Endodermal cell (in vitro differentiated cells): ENCODE measurements around the gene HOMER3. TPM values are rescaled to one million over a fixed set of nuclear protein-coding genes. Genes with fewer than 3 reads are reported as not detected.
A peak's percentile ranks its signal among the peaks of the same experiment; 100 is the strongest.

Experiments
- DNase-seq: peaks from one replicate; pipeline ENCODE4 v3.0.0-alpha.2; 2017
- H3K27ac ChIP-seq: 2 replicates; pipeline ENCODE4 v1.5.1; 2013; ENCODE audit warnings: mild to moderate bottlenecking, low read depth, low read length, moderate library complexity
- H3K27me3 ChIP-seq: 2 replicates; pipeline ENCODE4 v1.6.1; 2013; ENCODE audit warnings: mild to moderate bottlenecking, low read length, moderate library complexity; ENCODE audit not compliant: insufficient read depth, control insufficient read depth, poor library complexity, severe bottlenecking
- H3K36me3 ChIP-seq: 2 replicates; pipeline ENCODE4 v1.7.0; 2013; ENCODE audit warnings: mild to moderate bottlenecking, low read length, moderate library complexity; ENCODE audit not compliant: control insufficient read depth, insufficient read depth
- H3K4me1 ChIP-seq: one replicate; pipeline ENCODE4 v1.7.0; 2013; ENCODE audit warnings: low read length; ENCODE audit not compliant: control insufficient read depth, insufficient read depth
- H3K4me3 ChIP-seq: 2 replicates; pipeline ENCODE4 v1.5.1; 2013; ENCODE audit warnings: mild to moderate bottlenecking, low read length, moderate library complexity
- H3K9ac ChIP-seq: 2 replicates; pipeline ENCODE4 v1.6.1; 2013; ENCODE audit warnings: mild to moderate bottlenecking, low read length, moderate library complexity; ENCODE audit not compliant: poor library complexity, severe bottlenecking; ENCODE audit errors: extremely low read depth
- H3K9me3 ChIP-seq: 2 replicates; pipeline ENCODE4 v1.6.1; 2013; ENCODE audit warnings: mild to moderate bottlenecking, low read length, moderate library complexity; ENCODE audit not compliant: control insufficient read depth
- H3K27ac Mint-ChIP-seq: 2 replicates; pipeline ENCODE4 v1.8.0; 2020; ENCODE audit warnings: mixed read lengths
- H3K27me3 Mint-ChIP-seq: 2 replicates; pipeline ENCODE4 v1.8.0; 2021; ENCODE audit warnings: mild to moderate bottlenecking, mixed read lengths; ENCODE audit not compliant: insufficient read depth
- H3K36me3 Mint-ChIP-seq: 2 replicates; pipeline ENCODE4 v1.8.0; 2020; ENCODE audit warnings: low read depth, mixed read lengths
- H3K4me1 Mint-ChIP-seq: 2 replicates; pipeline ENCODE4 v1.8.0; 2020; ENCODE audit warnings: mixed read lengths
- H3K4me3 Mint-ChIP-seq: 2 replicates; pipeline ENCODE4 v1.8.0; 2020; ENCODE audit warnings: mild to moderate bottlenecking, moderate library complexity, mixed read lengths
- H3K9me3 Mint-ChIP-seq: 2 replicates; pipeline ENCODE4 v1.8.0; 2020; ENCODE audit warnings: mild to moderate bottlenecking, mixed read lengths
- WGBS, 2 experiments: methylation state at CpG; one replicate each; pipeline versions ENCODE4 v1.1.5 to v1.1.7; 2013; ENCODE audit warnings: missing lambda C conversion rate in 2 of 2, mixed read lengths in 1 of 2; ENCODE audit not compliant: insufficient coverage in 1 of 2, insufficient read length in 1 of 2; 5-methylcytosine and 5-hydroxymethylcytosine counted together
- total RNA-seq, 2 donors: library from RNA; stranded (reverse); fragmentation: NEBNext Ultra II Directional in 1 of 2; extraction: Animal tissue kit (Norgen Biotek cat#: 25700) in 1 of 2; gene quantifications; 2 replicates in 1 of 2; 3 replicates in 1 of 2; pipeline ENCODE4 v1.2.1, GENCODE V29; 2021
- TF ChIP-seq, protein P1 (sequence below): fragments of 200-600 bp; sonication (generic); conservative IDR thresholded peaks from 2 replicates; pipeline ENCODE4 v1.5.0; 2021; ENCODE audit warnings: antibody characterized with exemption, mild to moderate bottlenecking

The HOMER3 gene
- total RNA-seq, 2 donors from 2014 or later = 21.5 to 31.2 TPM

DNA sequence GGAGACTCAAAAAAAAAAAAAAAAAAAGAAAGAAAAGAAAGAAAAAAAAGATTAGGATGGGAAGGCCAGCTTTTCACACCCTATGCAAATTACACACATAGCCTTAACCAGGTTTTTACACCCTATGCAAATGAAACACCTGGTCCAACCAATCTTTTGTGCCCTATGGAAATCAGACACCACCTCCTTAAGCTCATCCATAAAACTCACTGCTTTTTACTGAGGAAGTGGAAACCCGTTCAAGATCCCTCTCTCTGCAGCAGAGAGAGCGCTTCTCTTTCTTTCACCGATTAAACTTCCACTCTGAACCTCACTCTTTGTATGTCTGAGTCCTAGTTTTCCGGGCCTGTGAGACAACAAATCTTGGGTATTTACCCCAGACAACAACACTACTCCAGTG lies 25.3 kb upstream of the HOMER3 start:
- no peaks in the 10 kb centered on the region for H3K36me3 ChIP-seq
- no peak overlapping the region for H3K4me3 ChIP-seq
- Mint-ChIP-seq H3K36me3 (no peaks in the 10 kb centered on the region), H3K27me3 (peaks cover 19% of the 10 kb centered on the region), H3K27ac (peak overlapping the region; percentile 35), H3K9me3 (peaks cover 3% of the 10 kb centered on the region), H3K4me1 (peaks cover 3% of the 10 kb centered on the region), H3K4me3 (no peak overlapping the region)
- DNase-seq = no peak
- H3K9me3 ChIP-seq = no peaks in the 10 kb centered on the region
- H3K9ac ChIP-seq = no peak overlapping the region
- peaks cover 13% of the 10 kb centered on the region for H3K27me3 ChIP-seq
- 45 to 56% methylated on average over 4 of the region's 4 CpGs for WGBS, 2 experiments
- TF ChIP-seq, protein P1, sequence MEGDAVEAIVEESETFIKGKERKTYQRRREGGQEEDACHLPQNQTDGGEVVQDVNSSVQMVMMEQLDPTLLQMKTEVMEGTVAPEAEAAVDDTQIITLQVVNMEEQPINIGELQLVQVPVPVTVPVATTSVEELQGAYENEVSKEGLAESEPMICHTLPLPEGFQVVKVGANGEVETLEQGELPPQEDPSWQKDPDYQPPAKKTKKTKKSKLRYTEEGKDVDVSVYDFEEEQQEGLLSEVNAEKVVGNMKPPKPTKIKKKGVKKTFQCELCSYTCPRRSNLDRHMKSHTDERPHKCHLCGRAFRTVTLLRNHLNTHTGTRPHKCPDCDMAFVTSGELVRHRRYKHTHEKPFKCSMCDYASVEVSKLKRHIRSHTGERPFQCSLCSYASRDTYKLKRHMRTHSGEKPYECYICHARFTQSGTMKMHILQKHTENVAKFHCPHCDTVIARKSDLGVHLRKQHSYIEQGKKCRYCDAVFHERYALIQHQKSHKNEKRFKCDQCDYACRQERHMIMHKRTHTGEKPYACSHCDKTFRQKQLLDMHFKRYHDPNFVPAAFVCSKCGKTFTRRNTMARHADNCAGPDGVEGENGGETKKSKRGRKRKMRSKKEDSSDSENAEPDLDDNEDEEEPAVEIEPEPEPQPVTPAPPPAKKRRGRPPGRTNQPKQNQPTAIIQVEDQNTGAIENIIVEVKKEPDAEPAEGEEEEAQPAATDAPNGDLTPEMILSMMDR = no peak
- H3K4me1 ChIP-seq = no peaks in the 10 kb centered on the region
- H3K27ac ChIP-seq = no peak overlapping the region

DNA sequence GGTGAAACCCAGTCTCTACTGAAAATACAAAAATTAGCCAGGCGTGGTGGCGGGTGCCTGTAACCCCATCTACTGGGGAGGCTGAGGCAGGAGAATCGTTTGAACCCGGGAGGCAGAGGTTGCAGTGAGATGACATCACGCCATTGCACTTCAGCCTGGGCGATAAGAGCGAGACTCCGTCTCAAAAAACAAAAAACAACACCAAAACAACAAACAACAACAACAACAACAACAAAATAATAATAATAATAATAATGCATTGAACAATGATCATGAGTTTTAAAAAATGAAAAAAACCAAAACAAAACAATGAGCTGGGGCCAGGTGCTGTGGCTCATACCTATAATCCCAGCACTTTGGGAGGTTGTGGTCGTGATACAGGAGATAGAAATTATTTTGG lies 23.1 kb upstream of the HOMER3 start:
- Mint-ChIP-seq H3K4me3 (no peak overlapping the region), H3K27ac (no peak overlapping the region), H3K36me3 (no peaks in the 10 kb centered on the region), H3K9me3 (peaks cover 3% of the 10 kb centered on the region), H3K4me1 (peaks cover 3% of the 10 kb centered on the region), H3K27me3 (peaks cover 29% of the 10 kb centered on the region)
- H3K27ac ChIP-seq = no peak overlapping the region
- H3K27me3 ChIP-seq = peaks cover 13% of the 10 kb centered on the region
- TF ChIP-seq, protein P1 = no peak
- no peak overlapping the region for H3K4me3 ChIP-seq
- no peaks in the 10 kb centered on the region for H3K4me1 ChIP-seq
- no peak for DNase-seq
- 92 to 100% methylated on average over 2 to 7 of the region's 9 CpGs for WGBS, 2 experiments
- H3K9me3 ChIP-seq = no peaks in the 10 kb centered on the region
- no peak overlapping the region for H3K9ac ChIP-seq
- no peaks in the 10 kb centered on the region for H3K36me3 ChIP-seq

DNA sequence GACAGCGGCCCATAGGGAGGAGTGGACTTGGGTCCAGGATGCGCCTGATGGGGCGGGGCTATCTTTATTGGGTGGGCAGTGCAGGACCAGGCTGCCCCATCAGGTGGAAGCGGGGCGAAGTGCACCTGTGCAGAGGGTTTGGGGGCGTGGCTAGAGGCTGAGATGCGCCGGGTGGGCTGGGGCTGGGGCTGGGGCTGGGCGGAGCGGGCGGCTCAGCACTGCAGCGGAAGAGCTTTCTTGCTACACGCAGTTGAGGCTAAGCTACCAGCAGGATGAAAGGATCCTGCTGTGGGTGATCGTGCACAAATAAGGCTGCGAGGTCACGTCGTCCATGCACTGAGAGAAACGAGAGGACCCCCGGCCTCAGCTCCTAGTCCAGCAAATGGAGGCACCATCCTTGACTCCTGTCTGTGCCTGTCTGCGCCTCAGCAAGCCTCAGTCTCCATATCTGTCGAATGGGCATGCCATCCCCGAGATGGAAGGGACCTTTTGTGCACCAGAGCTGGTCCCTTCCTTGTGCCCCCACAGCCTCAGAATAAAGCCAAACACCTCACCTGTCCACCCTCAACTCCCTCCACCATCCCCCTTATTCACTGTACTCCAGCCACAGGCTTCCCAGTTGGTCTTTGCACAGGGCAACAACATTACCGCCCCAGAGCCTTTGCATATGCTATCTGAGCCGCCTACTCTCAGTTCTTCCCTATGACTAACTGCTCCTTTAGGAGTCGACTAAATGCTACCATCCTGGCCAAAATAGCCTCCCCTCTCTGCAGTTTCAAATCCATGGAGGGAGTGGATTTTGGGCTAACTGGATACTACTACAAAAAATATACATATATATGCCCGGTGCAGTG lies 21.0 kb upstream of the HOMER3 start:
- no peaks in the 10 kb centered on the region for H3K36me3 ChIP-seq
- H3K9me3 Mint-ChIP-seq = no peaks in the 10 kb centered on the region
- peak; percentile 97 for DNase-seq
- 31 to 34% methylated on average over 20 to 26 of the region's 26 CpGs for WGBS, 2 experiments
- TF ChIP-seq, protein P1 = peak; percentile 41
- no peak overlapping the region for H3K4me3 ChIP-seq
- H3K27me3 Mint-ChIP-seq = peaks cover 36% of the 10 kb centered on the region
- H3K9me3 ChIP-seq = no peaks in the 10 kb centered on the region
- H3K27ac Mint-ChIP-seq = no peak overlapping the region
- no peak overlapping the region for H3K4me3 Mint-ChIP-seq
- H3K27me3 ChIP-seq = peaks cover 13% of the 10 kb centered on the region
- peaks cover 3% of the 10 kb centered on the region for H3K4me1 Mint-ChIP-seq
- no peak overlapping the region for H3K27ac ChIP-seq
- no peaks in the 10 kb centered on the region for H3K36me3 Mint-ChIP-seq
- no peak overlapping the region for H3K9ac ChIP-seq
- H3K4me1 ChIP-seq = no peaks in the 10 kb centered on the region
